HepG2 (cell line): ENCODE data around the gene RPL23. TPM values are rescaled to one million over a fixed set of nuclear protein-coding genes. Genes with fewer than 3 reads are reported as not detected.
A peak's percentile ranks its signal among the peaks of the same experiment; 100 is the strongest.

Source experiments
- AGO2 ChIP-seq: fragments of 200-400 bp; formaldehyde crosslinking; optimal IDR thresholded peaks from 2 replicates; pipeline ENCODE3; 2017; ENCODE audit warnings: mild to moderate bottlenecking, low read depth, low read length, moderate library complexity
- AKNA ChIP-seq: sonication (generic); formaldehyde crosslinking; IDR thresholded peaks from 2 replicates; pipeline ENCODE4 v1.4.0; 2020; ENCODE audit warnings: missing genetic modification reagents, borderline replicate concordance
- CREB1 ChIP-seq, 2 experiments: fragments of 450-650 bp in 1 of 2; IDR thresholded peaks; 2 replicates each; pipeline ENCODE4 v1.6.1; 2016 to 2017; ENCODE audit warnings: control low read depth in 1 of 2, mild to moderate bottlenecking in 1 of 2, missing compliant biosample characterization in 1 of 2, missing genetic modification characterization in 1 of 2
- HMGA1 ChIP-seq: sonication (generic); formaldehyde crosslinking; conservative IDR thresholded peaks from 2 replicates; pipeline ENCODE4 v1.4.0; 2020; ENCODE audit warnings: missing genetic modification reagents
- IRX3 ChIP-seq: sonication (generic); formaldehyde crosslinking; IDR thresholded peaks from 2 replicates; pipeline ENCODE4 v1.8.1; 2023; ENCODE audit warnings: mild to moderate bottlenecking, low read depth, missing genetic modification reagents, borderline replicate concordance
- KDM2A ChIP-seq: sonication (generic); formaldehyde crosslinking; IDR thresholded peaks from 2 replicates; pipeline ENCODE4 v1.4.0; 2020; ENCODE audit warnings: low read depth, missing genetic modification reagents, borderline replicate concordance
- KLF13 ChIP-seq: sonication (generic); formaldehyde crosslinking; IDR thresholded peaks from 2 replicates; pipeline ENCODE4 v1.4.0; 2020; ENCODE audit warnings: mild to moderate bottlenecking, missing genetic modification reagents
- KLF9 ChIP-seq: IDR thresholded peaks from 2 replicates; pipeline ENCODE4 v1.6.1; 2016; ENCODE audit warnings: low read depth
- KMT2A ChIP-seq: sonication (generic); formaldehyde crosslinking; IDR thresholded peaks from 2 replicates; pipeline ENCODE4 v1.4.0; 2020; ENCODE audit warnings: missing genetic modification reagents
- MED13 ChIP-seq: sonication (generic); formaldehyde crosslinking; IDR thresholded peaks from 2 replicates; pipeline ENCODE4 v1.5.0; 2020; ENCODE audit warnings: missing genetic modification reagents
- REXO4 ChIP-seq: sonication (generic); formaldehyde crosslinking; IDR thresholded peaks from 2 replicates; pipeline ENCODE4 v1.8.0; 2022; ENCODE audit warnings: missing genetic modification reagents, mild to moderate bottlenecking, borderline replicate concordance
- SATB2 ChIP-seq: sonication (generic); formaldehyde crosslinking; IDR thresholded peaks from 2 replicates; pipeline ENCODE4 v1.5.0; 2020; ENCODE audit warnings: missing genetic modification reagents
- SIX4 ChIP-seq: sonication (generic); formaldehyde crosslinking; IDR thresholded peaks from 2 replicates; pipeline ENCODE4 v1.4.0; 2020; ENCODE audit warnings: missing genetic modification reagents
- SRSF1 ChIP-seq: fragments of 200-400 bp; formaldehyde crosslinking; optimal IDR thresholded peaks from 2 replicates; pipeline ENCODE3; 2017; ENCODE audit warnings: mild to moderate bottlenecking, low read depth, low read length, moderate library complexity
- TEF ChIP-seq: sonication (generic); formaldehyde crosslinking; IDR thresholded peaks from 2 replicates; pipeline ENCODE4 v1.5.0; 2020; ENCODE audit warnings: missing genetic modification reagents
- U2AF2 ChIP-seq: fragments of 200-400 bp; formaldehyde crosslinking; IDR thresholded peaks from 2 replicates; pipeline ENCODE4 v1.6.1; 2017; ENCODE audit warnings: low read depth, mild to moderate bottlenecking, low read length
- ZFP36L1 ChIP-seq: sonication (generic); formaldehyde crosslinking; IDR thresholded peaks from 2 replicates; pipeline ENCODE4 v1.8.0; 2022; ENCODE audit warnings: mild to moderate bottlenecking, missing genetic modification reagents, moderate library complexity
- ZFP62 ChIP-seq: sonication (generic); formaldehyde crosslinking; IDR thresholded peaks from 2 replicates; pipeline ENCODE4 v1.4.0; 2020; ENCODE audit warnings: missing genetic modification reagents
- ZMYM4 ChIP-seq: sonication (generic); formaldehyde crosslinking; IDR thresholded peaks from 2 replicates; pipeline ENCODE4 v1.8.1; 2023; ENCODE audit warnings: mild to moderate bottlenecking, missing genetic modification reagents
- ZNF362 ChIP-seq: sonication (generic); formaldehyde crosslinking; IDR thresholded peaks from 2 replicates; pipeline ENCODE4 v1.4.0; 2020; ENCODE audit warnings: missing genetic modification reagents, mild to moderate bottlenecking, borderline replicate concordance
- ZNF446 ChIP-seq: sonication (generic); formaldehyde crosslinking; IDR thresholded peaks from 2 replicates; pipeline ENCODE4 v1.5.0; 2020; ENCODE audit warnings: mild to moderate bottlenecking, missing genetic modification reagents
- ZNF468 ChIP-seq: sonication (generic); formaldehyde crosslinking; IDR thresholded peaks from 2 replicates; pipeline ENCODE4 v1.8.0; 2022; ENCODE audit warnings: mild to moderate bottlenecking, moderate library complexity, missing genetic modification reagents
- ZNF562 ChIP-seq: sonication (generic); formaldehyde crosslinking; IDR thresholded peaks from 2 replicates; pipeline ENCODE4 v1.8.0; 2022; ENCODE audit warnings: missing genetic modification reagents, borderline replicate concordance
- ZNF75D ChIP-seq: sonication (generic); formaldehyde crosslinking; IDR thresholded peaks from 2 replicates; pipeline ENCODE4 v1.8.1; 2023; ENCODE audit warnings: missing genetic modification reagents, mild to moderate bottlenecking, borderline replicate concordance
- polyA plus RNA-seq, 8 experiments: library from polyadenylated mRNA; depleted of rRNA in 3 of 8; stranded (reverse) in 7 of 8; unstranded in 1 of 8; fragments of >200 nt; fragmentation: Illumina TruSeq in 4 of 8; extraction: Trizol in 4 of 8; gene quantifications; 2 replicates each; pipeline versions ENCODE4 v1.2.1 to v1.2.3, GENCODE V29; 2011 to 2016; ENCODE audit warnings: low read depth in 4 of 8, missing spikeins in 1 of 8, mixed read lengths in 1 of 8; ENCODE audit not compliant: insufficient read depth in 1 of 8
- total RNA-seq, 5 experiments: library from RNA; depleted of rRNA; stranded (reverse); fragments of >200 nt; fragmentation: Illumina TruSeq; extraction: Trizol; gene quantifications; 2 replicates each; pipeline ENCODE4 v1.2.3, GENCODE V29; 2016; ENCODE audit warnings: low read depth in 1 of 5

The RPL23 gene
- total and polyA plus RNA-seq, 2 of the 13 experiments (the other 11 are each of a cell fraction or from before 2014, with no cell fraction given) = 2,790 to 4,860 TPM

GRCh38 chr17:38799501-38800236 lies 53.9 kb downstream of the RPL23 start, which contains the start of gene PIP4K2B (continued):
- TF ChIP-seq TEF (CRISPR knock-in tag) (no peak), REXO4 (no peak), KMT2A (no peak), MED13 (CRISPR knock-in tag) (peak; percentile 75; the same call in 1 of the 2 replicates), ZNF75D (no peak), KLF9 (CRISPR knock-in tag) (peak; percentile 98), ZFP62 (CRISPR knock-in tag) (no peak), ZFP36L1 (CRISPR knock-in tag) (peak; percentile 74; the same call in 1 of the 2 replicates), CREB1 (IDR thresholded peaks at IDR 0.05) (peak; percentile 72), CREB1 (CRISPR knock-in tag; IDR thresholded peaks at IDR 0.05) (peak; percentile 82), KDM2A (CRISPR knock-in tag) (peak; percentile 98), ZNF468 (CRISPR knock-in tag) (no peak), ZNF562 (no peak; the same call in 1 of the 2 replicates), SIX4 (peak; percentile 64), IRX3 (CRISPR knock-in tag) (no peak), HMGA1 (no peak), SRSF1 (peak; percentile 97), ZMYM4 (CRISPR knock-in tag) (peak; percentile 82), U2AF2 (0 out of 2 replicates have a peak, but pooled peaks have one; percentile 44), AKNA (CRISPR knock-in tag) (no peak), AGO2 (peak; percentile 98), KLF13 (CRISPR knock-in tag) (no peak), SATB2 (CRISPR knock-in tag) (no peak), ZNF446 (no peak), ZNF362 (0 out of 2 replicates have a peak, but pooled peaks have one; percentile 32)
